ENCODE measurements around the gene PRPSAP2. TPM values are rescaled to one million over a fixed set of nuclear protein-coding genes. Genes with fewer than 3 reads are reported as not detected.

The PRPSAP2 gene
- total RNA-seq, 1 donor: 33.4 TPM

GRCh38 chr17:18960241-18960665 is 102.3 kb downstream of the PRPSAP2 start:
- no peak overlapping the region for H3K4me3 ChIP-seq (ENCODE audit: low read length)

GRCh38 chr17:18960803-18961511 is 103.0 kb downstream of the PRPSAP2 start:
- Histone ChIP-seq H3K4me1 (ENCODE audit: insufficient read depth, low read length) (no peaks in the 10 kb centered on the region), H3K27me3 (ENCODE audit: insufficient read depth, low read length) (no peaks in the 10 kb centered on the region), H3K9me3 (ENCODE audit: low read depth, low read length) (no peaks in the 10 kb centered on the region), H3K4me3 (ENCODE audit: low read length) (no peak overlapping the region)

More at GRCh38 chr17:18960241-18960665, 102.3 kb downstream of the PRPSAP2 start:
- H3K9me3 ChIP-seq (ENCODE audit: low read depth, low read length): no peaks in the 10 kb centered on the region
- H3K4me1 ChIP-seq (ENCODE audit: insufficient read depth, low read length): peaks cover 4% of the 10 kb centered on the region
- H3K27me3 ChIP-seq (ENCODE audit: insufficient read depth, low read length): no peaks in the 10 kb centered on the region

- Histone ChIP-seq H3K9me3 (ENCODE audit: low read depth, low read length) (no peaks in the 10 kb centered on the region), H3K4me1 (ENCODE audit: insufficient read depth, low read length) (no peaks in the 10 kb centered on the region), H3K4me3 (ENCODE audit: low read length) (no peak overlapping the region), H3K27me3 (ENCODE audit: insufficient read depth, low read length) (no peaks in the 10 kb centered on the region)
Measured at GRCh38 chr17:18961634-18962493, 103.9 kb downstream of the PRPSAP2 start.

GRCh38 chr17:18962494-18962815 is 104.5 kb downstream of the PRPSAP2 start:
- H3K9me3 ChIP-seq (ENCODE audit: low read depth, low read length): no peaks in the 10 kb centered on the region

GRCh38 chr17:18963126-18964017 is 105.4 kb downstream of the PRPSAP2 start:
- Histone ChIP-seq H3K27me3 (ENCODE audit: insufficient read depth, low read length) (no peaks in the 10 kb centered on the region), H3K4me3 (ENCODE audit: low read length) (no peak overlapping the region), H3K4me1 (ENCODE audit: insufficient read depth, low read length) (no peaks in the 10 kb centered on the region), H3K9me3 (ENCODE audit: low read depth, low read length) (no peaks in the 10 kb centered on the region)

More at GRCh38 chr17:18962494-18962815, 104.5 kb downstream of the PRPSAP2 start:
- Histone ChIP-seq H3K4me3 (ENCODE audit: low read length) (no peak overlapping the region), H3K27me3 (ENCODE audit: insufficient read depth, low read length) (no peaks in the 10 kb centered on the region), H3K4me1 (ENCODE audit: insufficient read depth, low read length) (no peaks in the 10 kb centered on the region)

- Histone ChIP-seq H3K4me3 (ENCODE audit: low read length) (no peak overlapping the region), H3K9me3 (ENCODE audit: low read depth, low read length) (no peaks in the 10 kb centered on the region), H3K27me3 (ENCODE audit: insufficient read depth, low read length) (no peaks in the 10 kb centered on the region), H3K4me1 (ENCODE audit: insufficient read depth, low read length) (peaks cover 5% of the 10 kb centered on the region)
Measured at GRCh38 chr17:18964018-18964351, 106.1 kb downstream of the PRPSAP2 start.

- no peaks in the 10 kb centered on the region for H3K9me3 ChIP-seq (ENCODE audit: low read depth, low read length)
- no peaks in the 10 kb centered on the region for H3K27me3 ChIP-seq (ENCODE audit: insufficient read depth, low read length)
- peaks cover 6% of the 10 kb centered on the region for H3K4me1 ChIP-seq (ENCODE audit: insufficient read depth, low read length)
- H3K4me3 ChIP-seq (ENCODE audit: low read length): no peak overlapping the region
Measured at GRCh38 chr17:18964550-18964949, 106.6 kb downstream of the PRPSAP2 start.

- Histone ChIP-seq H3K27me3 (ENCODE audit: insufficient read depth, low read length) (no peaks in the 10 kb centered on the region), H3K9me3 (ENCODE audit: low read depth, low read length) (no peaks in the 10 kb centered on the region), H3K4me3 (ENCODE audit: low read length) (no peak overlapping the region), H3K4me1 (ENCODE audit: insufficient read depth, low read length) (peaks cover 6% of the 10 kb centered on the region)
Measured at GRCh38 chr17:18965530-18966236, 107.8 kb downstream of the PRPSAP2 start.

- H3K27me3 ChIP-seq (ENCODE audit: insufficient read depth, low read length): no peaks in the 10 kb centered on the region
- peaks cover 6% of the 10 kb centered on the region for H3K4me1 ChIP-seq (ENCODE audit: insufficient read depth, low read length)
- H3K4me3 ChIP-seq (ENCODE audit: low read length): no peak overlapping the region
- no peaks in the 10 kb centered on the region for H3K9me3 ChIP-seq (ENCODE audit: low read depth, low read length)
Measured at GRCh38 chr17:18966831-18967624, 109.1 kb downstream of the PRPSAP2 start.

GRCh38 chr17:18967916-18968315 is 110.0 kb downstream of the PRPSAP2 start:
- H3K4me1 ChIP-seq (ENCODE audit: insufficient read depth, low read length): peaks cover 6% of the 10 kb centered on the region
- no peak overlapping the region for H3K4me3 ChIP-seq (ENCODE audit: low read length)
- no peaks in the 10 kb centered on the region for H3K27me3 ChIP-seq (ENCODE audit: insufficient read depth, low read length)
- no peaks in the 10 kb centered on the region for H3K9me3 ChIP-seq (ENCODE audit: low read depth, low read length)

GRCh38 chr17:18968345-18968744 is 110.4 kb downstream of the PRPSAP2 start:
- H3K27me3 ChIP-seq (ENCODE audit: insufficient read depth, low read length): no peaks in the 10 kb centered on the region
- H3K9me3 ChIP-seq (ENCODE audit: low read depth, low read length): no peaks in the 10 kb centered on the region
- no peak overlapping the region for H3K4me3 ChIP-seq (ENCODE audit: low read length)
- peaks cover 6% of the 10 kb centered on the region for H3K4me1 ChIP-seq (ENCODE audit: insufficient read depth, low read length)

- H3K9me3 ChIP-seq (ENCODE audit: low read depth, low read length): no peaks in the 10 kb centered on the region
- H3K4me3 ChIP-seq (ENCODE audit: low read length): no peak overlapping the region
- H3K27me3 ChIP-seq (ENCODE audit: insufficient read depth, low read length): no peaks in the 10 kb centered on the region
- H3K4me1 ChIP-seq (ENCODE audit: insufficient read depth, low read length): peaks cover 6% of the 10 kb centered on the region
Measured at GRCh38 chr17:18968945-18969887, 111.3 kb downstream of the PRPSAP2 start.

Measured in mononuclear cell (primary cell).